ENCODE measurements around the gene SIM2.
"Not testable (repeated sequence)": the region's sequence is repeated elsewhere in the genome, so short reads cannot be mapped to it uniquely, and the experiment has no call there.

SIM2 gene

GRCh38 chr21:36698981-36699545, at the start of gene SIM2:
Gene SIM2 (plus strand): TSS chr21:36699115. CDS start chr21:36699747, 632 bp downstream.
- DNase-seq: no peak

- no peak for DNase-seq
These were observed 44.6 kb upstream of the SIM2 start for GRCh38 chr21:36654324-36654723.

- no peak for DNase-seq
These were observed 44.1 kb upstream of the SIM2 start for GRCh38 chr21:36654796-36655325.

- DNase-seq: no peak
These were observed 42.8 kb upstream of the SIM2 start for GRCh38 chr21:36656138-36656537.

GRCh38 chr21:36657290-36657689, 41.6 kb upstream of the SIM2 start:
- DNase-seq: not testable (repeated sequence)

GRCh38 chr21:36657999-36658398, 40.9 kb upstream of the SIM2 start:
- no peak for DNase-seq

GRCh38 chr21:36658926-36659325, 40.0 kb upstream of the SIM2 start:
- no peak for DNase-seq

- DNase-seq: no peak
These were observed 37.2 kb upstream of the SIM2 start for GRCh38 chr21:36661511-36662309.

- no peak for DNase-seq
These were observed 35.7 kb upstream of the SIM2 start for GRCh38 chr21:36663033-36663855.

- no peak for DNase-seq
These were observed 34.3 kb upstream of the SIM2 start for GRCh38 chr21:36664662-36664990.

GRCh38 chr21:36665806-36666205, 33.1 kb upstream of the SIM2 start:
- no peak for DNase-seq

GRCh38 chr21:36668713-36669112, 30.2 kb upstream of the SIM2 start:
- DNase-seq: no peak

- DNase-seq: no peak
These were observed 27.1 kb upstream of the SIM2 start for GRCh38 chr21:36671836-36672235.

- DNase-seq: not testable (repeated sequence)
These were observed 26.6 kb upstream of the SIM2 start for GRCh38 chr21:36672296-36672695.

- no peak for DNase-seq
These were observed 26.2 kb upstream of the SIM2 start for GRCh38 chr21:36672737-36673136.

- no peak for DNase-seq
These were observed 22.6 kb upstream of the SIM2 start for GRCh38 chr21:36676039-36676950.

- no peak for DNase-seq
These were observed 21.5 kb upstream of the SIM2 start for GRCh38 chr21:36677443-36677842.

- no peak for DNase-seq
These were observed 20.4 kb upstream of the SIM2 start for GRCh38 chr21:36678538-36678937.

- no peak for DNase-seq
These were observed 17.7 kb upstream of the SIM2 start for GRCh38 chr21:36681117-36681631.

- no peak for DNase-seq
These were observed 13.8 kb upstream of the SIM2 start for GRCh38 chr21:36684957-36685714.

GRCh38 chr21:36686955-36687354, 12.0 kb upstream of the SIM2 start:
- DNase-seq: no peak

- DNase-seq: no peak
These were observed 10.6 kb upstream of the SIM2 start for GRCh38 chr21:36688324-36688723.
